ENCODE measurements around the gene CLSTN3.

DNA sequence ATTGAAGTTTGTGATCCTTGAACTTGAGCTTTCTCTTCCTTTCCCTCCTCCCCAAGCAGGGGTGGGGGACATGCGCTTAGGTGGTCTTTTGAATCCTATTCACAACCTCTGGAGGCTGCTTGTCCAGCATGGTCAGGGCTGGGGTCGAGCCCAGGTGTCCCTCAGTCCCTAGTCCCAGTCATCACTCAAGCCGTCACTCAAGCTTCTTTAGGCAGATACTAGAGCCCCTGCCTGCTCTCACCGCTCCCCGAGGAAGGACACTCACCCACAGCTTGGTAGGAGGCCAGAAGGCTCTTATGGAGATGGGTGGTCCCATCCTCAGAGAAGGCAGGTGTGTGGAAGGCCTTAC, 20.6 kb upstream of the CLSTN3 start:
- TF ChIP-seq, protein P1, sequence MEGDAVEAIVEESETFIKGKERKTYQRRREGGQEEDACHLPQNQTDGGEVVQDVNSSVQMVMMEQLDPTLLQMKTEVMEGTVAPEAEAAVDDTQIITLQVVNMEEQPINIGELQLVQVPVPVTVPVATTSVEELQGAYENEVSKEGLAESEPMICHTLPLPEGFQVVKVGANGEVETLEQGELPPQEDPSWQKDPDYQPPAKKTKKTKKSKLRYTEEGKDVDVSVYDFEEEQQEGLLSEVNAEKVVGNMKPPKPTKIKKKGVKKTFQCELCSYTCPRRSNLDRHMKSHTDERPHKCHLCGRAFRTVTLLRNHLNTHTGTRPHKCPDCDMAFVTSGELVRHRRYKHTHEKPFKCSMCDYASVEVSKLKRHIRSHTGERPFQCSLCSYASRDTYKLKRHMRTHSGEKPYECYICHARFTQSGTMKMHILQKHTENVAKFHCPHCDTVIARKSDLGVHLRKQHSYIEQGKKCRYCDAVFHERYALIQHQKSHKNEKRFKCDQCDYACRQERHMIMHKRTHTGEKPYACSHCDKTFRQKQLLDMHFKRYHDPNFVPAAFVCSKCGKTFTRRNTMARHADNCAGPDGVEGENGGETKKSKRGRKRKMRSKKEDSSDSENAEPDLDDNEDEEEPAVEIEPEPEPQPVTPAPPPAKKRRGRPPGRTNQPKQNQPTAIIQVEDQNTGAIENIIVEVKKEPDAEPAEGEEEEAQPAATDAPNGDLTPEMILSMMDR (CRISPR knock-in tag; IDR thresholded peaks at IDR 0.05), result no peak
- no peak for TF ChIP-seq EZH2 (conservative IDR thresholded peaks at IDR 0.05; ENCODE audit: low read depth, low read length)
- TF ChIP-seq ZNF512 (CRISPR knock-in tag; IDR thresholded peaks at IDR 0.05), result no peak
- TF ChIP-seq ARID2 (CRISPR knock-in tag; IDR thresholded peaks at IDR 0.05; ENCODE audit: borderline replicate concordance), result no peak

Data from HepG2 (cell line).